Head of caudate nucleus (tissue), 42 donors: ENCODE measurements around the gene SSBP1.
A peak's percentile ranks its signal among the peaks of the same experiment; 100 is the strongest.
"Not testable (repeated sequence)": the region's sequence is repeated elsewhere in the genome, so short reads cannot be mapped to it uniquely, and the experiment has no call there.

Experiments
- DNase-seq, 42 donors: peaks; one replicate each; pipeline versions ENCODE4 v3.0.0 to v3.0.0-alpha.2; 2020 to 2021; ENCODE audit warnings: mixed read lengths in 7 of 42
- intact Hi-C: fragments of 100-400 bp; cut with DNase I; formaldehyde crosslinking; loops from one replicate; pipeline ENCODE4 v1.15.0; 2022

SSBP1 gene

DNA sequence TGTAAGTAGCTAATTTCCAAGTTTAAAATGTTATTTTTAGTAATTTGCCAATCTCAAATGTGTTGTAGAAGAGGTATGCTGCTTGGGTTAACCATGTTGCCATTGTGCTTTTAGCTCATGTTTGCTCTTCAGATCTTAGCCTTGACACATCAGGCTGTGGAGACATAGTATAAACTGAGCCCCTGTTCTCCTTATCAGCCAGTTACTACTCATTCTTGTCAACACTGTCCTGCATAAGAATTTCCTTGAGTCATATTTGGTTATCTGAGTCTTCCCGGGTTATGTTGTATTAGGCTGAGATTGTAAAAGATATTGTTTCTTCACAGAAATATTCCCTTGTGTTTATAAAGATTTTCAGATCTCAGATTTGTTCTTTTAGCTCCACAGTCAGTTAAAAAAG lies 4.1 kb downstream of the SSBP1 start:
- DNase-seq: no peak
- intact Hi-C loops: no loop called here

DNA sequence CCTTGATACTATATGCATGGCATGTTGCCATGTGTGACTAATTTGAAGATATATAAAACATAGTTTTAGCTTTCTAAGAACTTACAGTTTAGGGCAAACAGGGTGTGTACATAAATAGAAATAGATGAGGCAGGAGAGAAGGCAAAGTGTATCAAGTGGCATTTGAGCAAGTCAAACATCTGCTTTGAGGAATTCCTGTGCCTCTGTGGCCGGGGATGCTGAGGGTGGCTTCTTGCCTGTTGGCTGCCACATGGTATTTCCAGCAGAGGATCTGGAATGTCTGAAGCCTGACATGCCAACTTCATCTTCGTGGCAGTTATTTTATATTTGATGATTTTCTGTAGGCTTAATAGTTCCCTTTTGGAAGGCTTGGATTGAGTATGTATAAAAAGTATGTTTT lies 6.0 kb downstream of the SSBP1 start:
- DNase-seq: no peak
- intact Hi-C loops: no loop called here

DNA sequence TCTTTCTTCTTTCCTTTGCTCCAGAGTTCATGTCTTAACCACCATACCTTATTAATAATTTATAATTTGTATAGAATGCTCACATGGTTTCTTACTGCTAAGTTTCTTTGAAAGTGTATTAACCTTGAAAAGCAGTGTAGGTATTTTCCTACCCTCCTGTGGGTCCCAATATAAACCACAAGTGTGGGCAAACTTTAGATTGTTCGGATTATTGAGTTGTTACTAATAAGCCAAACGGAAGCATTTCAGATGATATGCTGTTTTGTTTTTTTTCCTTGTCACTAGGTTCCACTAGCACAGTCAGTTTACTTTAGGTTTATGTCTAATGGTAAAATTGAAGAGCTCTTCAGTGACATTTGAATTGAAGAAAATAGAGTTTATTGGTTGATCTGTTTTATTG lies 10.2 kb downstream of the SSBP1 start:
- intact Hi-C loops: no loop called here
- DNase-seq: no peak

DNA sequence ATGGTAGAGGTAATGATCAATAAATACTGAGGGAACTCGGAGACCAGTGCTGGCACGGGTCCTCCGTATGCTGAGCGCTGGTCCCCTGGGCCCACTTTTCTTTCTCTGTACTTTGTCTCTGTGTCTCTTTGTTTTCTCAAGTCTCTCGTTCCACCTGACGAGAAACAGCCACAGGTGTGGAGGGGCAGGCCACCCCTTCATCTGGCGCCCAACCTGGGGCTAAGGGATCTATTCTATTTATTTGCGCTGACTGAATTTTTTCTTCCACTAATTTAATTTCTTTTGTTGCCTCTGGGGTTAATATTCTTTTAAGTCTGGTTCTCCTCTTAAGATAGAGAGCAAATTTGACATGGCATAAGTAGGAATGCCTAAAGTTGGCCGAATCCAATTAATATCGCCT lies 13.7 kb downstream of the SSBP1 start:
- DNase-seq: not testable (repeated sequence)

DNA sequence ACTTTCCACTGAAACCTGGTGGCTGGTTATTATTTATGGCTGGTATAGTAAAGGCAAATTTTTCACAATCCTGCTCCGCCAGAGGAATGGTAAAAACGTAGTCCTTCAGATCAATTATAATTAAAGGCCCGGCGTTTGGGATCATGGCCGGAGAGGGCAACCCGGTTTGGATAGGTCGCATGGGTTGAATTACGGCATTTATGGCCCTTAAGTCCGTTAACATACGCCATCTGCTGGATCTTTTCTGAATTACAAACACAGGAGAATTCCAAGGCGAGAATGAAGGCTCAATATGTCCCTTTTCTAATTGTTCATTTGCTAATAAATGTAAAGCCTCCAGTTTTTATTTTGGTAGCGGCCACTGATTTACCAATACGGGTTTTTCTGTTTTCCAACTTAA lies 14.5 kb downstream of the SSBP1 start:
- DNase-seq: no peak
- intact Hi-C loops: no loop called here

More for the DNA sequence above, 13.7 kb downstream of the SSBP1 start:
- intact Hi-C loops: not testable (repeated sequence)

DNA sequence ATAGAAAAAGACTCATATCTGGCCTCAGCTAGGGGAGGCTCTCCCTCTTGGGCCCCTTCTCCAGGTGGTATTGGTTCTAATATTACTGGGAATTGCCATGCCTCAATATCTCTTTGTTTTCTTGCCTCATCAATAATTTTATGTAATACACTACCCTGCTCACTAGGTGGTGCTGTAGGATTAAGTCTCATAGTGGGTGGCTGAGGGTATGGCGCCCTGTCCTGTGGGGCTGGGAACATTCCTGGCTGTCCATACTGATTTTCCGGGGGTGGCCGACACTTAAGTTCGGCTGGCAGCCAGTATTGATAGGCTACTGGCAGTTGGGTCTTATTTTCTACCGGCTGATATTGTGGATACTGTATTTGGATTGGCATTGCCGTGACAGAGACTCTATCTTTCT lies 16.8 kb downstream of the SSBP1 start:
- DNase-seq: no peak
- intact Hi-C loops: no loop called here

DNA sequence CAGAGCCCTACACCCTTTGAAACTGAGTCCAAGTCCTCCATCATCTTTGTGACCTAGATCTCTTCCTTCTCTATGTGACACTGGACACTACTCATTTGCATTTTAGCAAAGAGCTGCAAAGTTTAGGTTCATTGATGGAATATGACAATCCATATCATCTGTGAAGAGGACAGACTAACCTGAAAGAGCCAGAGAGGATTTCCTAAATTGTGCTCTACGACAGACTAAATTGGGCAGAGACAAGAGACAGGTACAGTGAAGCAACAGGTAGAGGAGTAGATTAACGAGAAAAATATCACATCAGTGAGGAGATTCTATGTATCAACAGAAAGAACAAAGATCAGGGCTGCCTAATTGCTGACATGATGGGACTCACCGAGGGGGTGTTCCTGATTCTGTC lies 25.6 kb downstream of the SSBP1 start, which contains the start of gene TAS2R3:
TAS2R3 (plus strand) TSS at position 301 of the 400 bp plus-strand sequence; CDS start at position 363, 62 bp downstream.
- intact Hi-C loops: no loop called here
- no peak for DNase-seq

DNA sequence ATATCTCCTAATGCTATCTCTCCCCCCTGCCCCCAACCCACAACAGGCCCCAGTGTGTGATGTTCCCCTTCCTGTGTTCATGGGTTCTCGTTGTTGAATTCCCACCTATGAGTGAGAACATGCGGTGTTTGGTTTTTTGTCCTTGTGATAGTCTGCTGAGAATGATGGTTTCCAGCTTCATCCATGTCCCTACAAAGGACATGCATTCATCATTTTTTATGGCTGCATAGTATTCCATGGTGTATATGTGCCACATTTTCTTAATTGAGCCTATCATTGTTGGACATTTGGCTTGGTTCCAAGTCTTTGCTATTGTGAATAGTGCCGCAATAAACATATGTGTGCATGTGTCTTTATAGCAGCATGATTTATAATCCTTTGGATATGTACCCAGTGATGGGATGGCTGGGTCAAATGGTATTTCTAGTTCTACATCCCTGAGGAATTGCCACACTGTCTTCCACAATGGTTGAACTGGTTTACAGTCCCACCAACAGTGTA lies 32.0 kb downstream of the SSBP1 start:
- DNase-seq, intact Hi-C loops: not testable (repeated sequence)

DNA sequence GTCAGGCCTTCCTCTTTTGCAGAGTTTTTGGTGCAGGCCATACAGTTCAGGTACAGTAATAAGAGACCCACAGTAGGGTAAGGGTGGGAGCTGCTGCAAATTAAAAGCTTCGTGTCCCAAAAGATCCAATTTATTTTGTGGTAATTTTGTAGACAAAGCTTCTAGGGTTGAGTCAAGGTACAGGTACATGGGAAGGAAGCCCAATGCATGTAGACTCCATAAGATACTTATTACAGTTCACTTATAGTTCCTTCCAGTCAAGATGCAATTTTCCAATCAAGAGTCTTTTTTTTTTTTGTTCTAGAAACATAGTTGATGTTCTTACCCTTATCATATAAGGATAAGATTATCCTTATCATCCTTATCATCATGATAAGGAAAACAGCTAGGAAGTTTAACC lies 38.2 kb downstream of the SSBP1 start, which contains the start of gene TAS2R4:
TAS2R4 (plus strand) TSS at position 301 of the 400 bp plus-strand sequence. CDS start 1,815 bp downstream, outside the sequence.
- no peak for DNase-seq
- intact Hi-C loops: no loop called here

DNA sequence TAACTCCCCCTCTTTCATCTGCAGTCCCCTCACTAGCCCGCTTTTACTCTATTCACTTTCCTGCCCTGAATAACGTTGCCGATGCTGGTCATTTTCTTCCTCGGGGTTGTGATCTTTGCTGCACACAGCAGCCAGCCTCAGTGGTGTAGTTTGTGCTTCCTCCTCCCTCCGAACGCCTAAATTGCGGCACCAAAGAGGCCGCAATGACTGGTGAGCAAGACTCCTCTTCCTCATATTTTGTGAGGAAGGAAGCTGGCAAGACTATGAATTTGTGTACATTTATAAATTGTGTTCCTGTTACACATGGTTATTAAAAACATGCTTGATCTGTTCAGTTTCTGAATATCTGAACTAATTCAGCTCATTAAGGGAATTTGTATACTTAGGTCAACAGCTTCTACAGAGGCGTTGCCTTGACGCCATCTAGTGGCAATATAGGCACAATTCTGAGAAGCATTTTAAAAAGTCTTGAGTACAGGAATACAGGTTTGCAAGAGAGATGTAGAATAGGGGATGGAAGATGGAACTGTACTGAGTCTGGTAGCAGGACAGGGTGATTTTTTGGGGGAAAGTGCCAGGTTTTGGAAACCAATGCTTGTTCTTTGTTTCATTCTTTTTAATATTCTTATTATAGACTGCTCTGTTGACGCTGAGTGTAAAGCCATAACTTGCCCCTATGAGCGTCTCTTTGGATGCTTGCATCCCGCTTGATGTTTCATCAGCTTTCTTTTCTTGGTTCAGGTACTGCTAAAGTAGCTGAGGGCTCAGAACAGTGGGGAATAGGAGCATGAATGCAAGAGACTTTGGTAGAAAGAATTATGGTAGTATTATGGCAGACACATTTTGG lies 47.8 kb downstream of the SSBP1 start:
- peak in 28 of 42 donors; percentile 5 to 74 (median 38) for DNase-seq
- intact Hi-C loops: loop anchor here (5.0 kb wide), 1 partner anchor 129 kb away; no protein-coding TSS in a partner anchor

DNA sequence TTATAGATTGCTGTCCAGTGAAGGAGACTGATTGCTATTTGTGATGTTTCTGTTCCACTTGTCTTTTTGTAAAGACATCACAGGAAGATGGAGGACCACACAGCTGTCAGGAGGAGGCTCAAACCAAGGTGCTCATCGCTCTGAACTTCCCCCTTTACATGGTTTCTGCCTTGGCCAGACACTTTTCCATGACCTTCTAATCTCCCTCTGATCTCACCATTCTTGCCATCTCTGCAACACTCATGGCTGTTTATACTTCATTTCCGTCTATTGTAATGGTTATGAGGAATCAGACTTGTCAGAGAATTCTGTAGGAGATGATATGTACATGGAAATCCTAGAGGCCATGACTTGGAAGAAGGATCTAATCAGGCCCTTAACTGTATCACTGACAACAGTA lies 50.1 kb downstream of the SSBP1 start:
- intact Hi-C loops: loop anchor here (5.0 kb wide), 1 partner anchor 131 kb away; no protein-coding TSS in a partner anchor
- DNase-seq: no peak

DNA sequence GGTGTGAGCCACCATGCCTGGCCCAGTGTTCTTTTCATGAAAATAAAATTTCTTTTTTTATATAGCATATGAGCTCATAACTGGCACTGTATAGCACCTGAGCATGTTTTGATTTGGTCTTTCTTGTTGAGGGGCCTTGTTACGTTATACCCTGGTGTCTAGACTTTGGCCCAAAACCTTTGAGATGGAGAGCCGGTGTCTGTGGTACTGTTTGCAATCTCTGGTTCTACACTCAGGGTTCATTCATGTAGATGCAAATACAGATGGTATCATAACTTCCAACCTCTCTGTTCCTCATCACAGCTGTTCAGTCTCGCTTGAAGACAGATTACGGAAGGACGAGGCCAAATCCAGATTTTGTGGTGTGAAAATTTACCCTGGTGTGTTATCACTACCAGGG lies 51.8 kb downstream of the SSBP1 start, which contains the start of gene TAS2R5:
TAS2R5 (plus strand) TSS at position 301 of the 400 bp plus-strand sequence. CDS start 145 bp downstream, outside the sequence.
- intact Hi-C loops: loop anchor here (5.0 kb wide), 1 partner anchor 133 kb away; no protein-coding TSS in a partner anchor
- no peak for DNase-seq

DNA sequence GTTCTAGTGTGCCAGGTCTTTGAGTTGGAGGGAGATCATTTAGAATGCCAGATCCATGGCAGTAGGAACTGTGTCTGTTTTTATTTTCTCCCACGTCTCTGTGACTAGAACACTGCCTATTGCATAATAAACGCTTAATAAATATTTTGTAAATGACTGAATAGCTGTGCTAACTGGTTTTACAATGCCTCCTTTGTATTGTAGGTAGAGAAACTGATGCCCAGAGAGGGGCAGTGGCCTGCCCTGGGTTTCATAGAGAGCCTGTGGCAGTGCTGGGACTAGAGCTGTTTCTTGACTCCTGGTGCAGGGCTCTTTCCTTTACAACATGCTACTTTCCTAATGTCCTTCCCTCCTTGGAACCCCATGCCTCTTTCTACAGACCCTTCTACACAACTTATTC lies 54.4 kb downstream of the SSBP1 start:
- intact Hi-C loops: no loop called here
- DNase-seq: no peak
